Measurements from ENCODE around the gene HES2.

Gene HES2

DNA sequence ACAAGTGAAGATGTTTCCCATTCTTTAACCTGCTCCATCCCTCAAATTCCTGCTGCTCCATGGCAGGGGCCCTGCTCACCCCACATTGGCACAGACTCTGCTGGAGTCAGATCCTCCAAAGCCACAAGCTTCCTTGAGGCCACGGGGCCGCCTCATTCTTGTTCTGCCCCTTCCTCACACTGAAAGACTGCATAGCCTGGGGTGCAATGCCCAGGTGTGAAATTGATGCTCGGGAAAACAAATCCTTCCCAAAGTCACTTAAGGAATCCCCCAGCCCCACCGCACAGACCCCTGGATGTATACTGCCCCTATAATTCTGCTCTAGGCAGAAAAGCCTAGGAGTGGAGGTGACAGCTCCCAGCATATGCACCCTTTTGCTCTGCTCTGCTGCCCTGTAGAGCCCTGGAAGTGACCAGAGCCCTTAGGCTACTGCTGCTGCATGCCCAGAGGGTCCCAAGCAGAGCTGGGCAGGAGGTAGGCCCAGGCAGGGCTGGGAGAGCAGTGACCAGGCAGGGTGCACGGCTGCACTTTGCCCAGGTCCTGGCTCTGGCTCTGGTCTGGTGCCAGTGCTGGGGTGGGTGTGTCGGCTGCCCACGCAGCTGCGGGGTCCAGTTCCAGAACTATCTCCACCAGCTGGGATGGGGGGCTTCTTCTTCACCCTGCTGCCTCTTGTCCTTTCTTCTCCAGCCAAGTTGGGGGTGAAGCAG is 1.6 kb downstream of the HES2 start:
- Histone ChIP-seq H3K27me3 (ENCODE audit: control insufficient read depth in 1 of 2, insufficient read depth in 1 of 2, low read length in 2 of 2) (peaks cover 66 to 81% of the 10 kb centered on the region in 2 experiments), H3K36me3 (ENCODE audit: control insufficient read depth in 1 of 2, insufficient read depth in 2 of 2, low read depth in 1 of 2, low read length in 2 of 2) (no peaks in the 10 kb centered on the region), H3K14ac (ENCODE audit: low read length in 2 of 2) (peak overlapping the region in 1 of 2 experiments; percentile 26), H2AK5ac (ENCODE audit: low read length, severe bottlenecking) (no peak overlapping the region), H3K4me2 (ENCODE audit: low read length, poor library complexity, severe bottlenecking) (no peak overlapping the region), H3K18ac (ENCODE audit: low read depth in 1 of 2, low read length in 2 of 2) (no peak overlapping the region), H2BK12ac (ENCODE audit: low read length in 2 of 2) (no peak overlapping the region), H4K8ac (ENCODE audit: low read length) (no peak overlapping the region), H3K79me1 (replicated peaks; ENCODE audit: low read length, poor library complexity, severe bottlenecking) (no peaks in the 10 kb centered on the region), H2BK5ac (ENCODE audit: low read depth, low read length, poor library complexity, severe bottlenecking) (no peak overlapping the region), H2BK120ac (ENCODE audit: low read depth, low read length) (no peak overlapping the region), H3K4ac (ENCODE audit: low read depth in 1 of 2, low read length in 2 of 2) (no peak overlapping the region), H3K4me1 (ENCODE audit: control insufficient read depth, insufficient read depth, low read depth, low read length) (peaks cover 28% of the 10 kb centered on the region), H3K23ac (ENCODE audit: low read length in 2 of 2) (no peak overlapping the region), H3K9ac (ENCODE audit: low read length) (no peak overlapping the region), H2BK15ac (ENCODE audit: low read depth, poor library complexity, severe bottlenecking) (no peak overlapping the region), H3K9me3 (ENCODE audit: control insufficient read depth, low read length) (no peaks in the 10 kb centered on the region), H3K27ac (ENCODE audit: low read length, poor library complexity, severe bottlenecking) (no peak overlapping the region), H2AFZ (ENCODE audit: low read depth, low read length) (no peak overlapping the region), H3K4me3 (ENCODE audit: insufficient read depth in 1 of 2, low read depth in 1 of 2, low read length in 2 of 2) (no peak overlapping the region), H4K91ac (ENCODE audit: low read length) (no peak overlapping the region)
- WGBS = 88% methylated on average over 7 of the region's 8 CpGs
- DNase-seq = no peak

DNA sequence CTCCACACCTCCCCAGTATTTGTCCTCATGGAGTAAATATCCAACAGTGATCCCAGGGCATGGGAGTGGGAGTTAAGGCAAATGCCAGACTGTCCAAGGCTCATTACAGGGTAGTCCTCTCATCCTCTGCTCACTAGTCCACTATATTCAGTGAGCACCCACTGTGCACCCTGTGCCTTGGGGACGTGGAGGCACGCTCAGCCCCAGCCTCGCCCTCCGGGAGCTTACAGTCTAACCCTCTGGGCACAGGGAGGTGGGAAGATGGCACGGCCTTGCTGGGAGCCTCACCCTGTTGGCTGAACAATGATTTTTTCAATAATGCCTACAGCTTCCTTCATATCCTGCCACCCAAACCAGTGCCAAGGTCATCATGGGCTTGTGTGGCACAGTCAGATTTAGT is 2.8 kb downstream of the HES2 start:
- Histone ChIP-seq H3K9ac (ENCODE audit: low read length) (no peak overlapping the region), H2AK5ac (ENCODE audit: low read length, severe bottlenecking) (no peak overlapping the region), H4K8ac (ENCODE audit: low read length) (no peak overlapping the region), H4K91ac (ENCODE audit: low read length) (no peak overlapping the region), H2BK15ac (ENCODE audit: low read depth, poor library complexity, severe bottlenecking) (no peak overlapping the region), H3K27ac (ENCODE audit: low read length, poor library complexity, severe bottlenecking) (no peak overlapping the region), H3K79me1 (replicated peaks; ENCODE audit: low read length, poor library complexity, severe bottlenecking) (no peaks in the 10 kb centered on the region), H3K9me3 (ENCODE audit: control insufficient read depth, low read length) (no peaks in the 10 kb centered on the region), H2BK12ac (ENCODE audit: low read length in 2 of 2) (no peak overlapping the region), H2BK5ac (ENCODE audit: low read depth, low read length, poor library complexity, severe bottlenecking) (no peak overlapping the region), H3K36me3 (ENCODE audit: control insufficient read depth in 1 of 2, insufficient read depth in 2 of 2, low read depth in 1 of 2, low read length in 2 of 2) (no peaks in the 10 kb centered on the region), H3K4ac (ENCODE audit: low read depth in 1 of 2, low read length in 2 of 2) (no peak overlapping the region), H2AFZ (ENCODE audit: low read depth, low read length) (no peak overlapping the region), H3K4me1 (ENCODE audit: control insufficient read depth, insufficient read depth, low read depth, low read length) (peaks cover 27% of the 10 kb centered on the region), H3K4me3 (ENCODE audit: insufficient read depth in 1 of 2, low read depth in 1 of 2, low read length in 2 of 2) (no peak overlapping the region), H3K18ac (ENCODE audit: low read depth in 1 of 2, low read length in 2 of 2) (no peak overlapping the region), H3K14ac (ENCODE audit: low read length in 2 of 2) (no peak overlapping the region), H3K23ac (ENCODE audit: low read length in 2 of 2) (no peak overlapping the region), H3K27me3 (ENCODE audit: control insufficient read depth in 1 of 2, insufficient read depth in 1 of 2, low read length in 2 of 2) (peaks cover 59 to 72% of the 10 kb centered on the region in 2 experiments), H3K4me2 (ENCODE audit: low read length, poor library complexity, severe bottlenecking) (no peak overlapping the region), H2BK120ac (ENCODE audit: low read depth, low read length) (no peak overlapping the region)
- DNase-seq = no peak
- 86% methylated on average over 5 of the region's 5 CpGs for WGBS

DNA sequence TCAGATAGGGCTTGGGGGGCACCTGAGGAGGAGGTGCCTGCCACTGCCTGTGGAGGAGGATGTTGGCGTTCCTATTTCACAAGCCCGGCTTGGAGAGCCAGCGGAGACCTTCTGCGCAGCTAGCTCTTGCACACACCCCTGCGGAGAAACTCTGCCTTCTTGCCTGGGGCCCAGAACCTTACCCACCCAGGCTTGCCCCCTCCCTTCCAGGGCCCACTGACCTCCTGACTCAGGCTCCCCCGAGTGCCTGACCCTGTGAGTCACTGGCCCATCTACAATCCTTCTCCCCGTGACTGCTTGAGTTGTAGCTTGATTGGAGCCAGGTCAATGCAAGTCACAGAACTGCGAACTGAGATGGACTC is 3.4 kb downstream of the HES2 start:
- peak overlapping the region in 1 of 2 experiments; percentile 11 for H2BK12ac ChIP-seq (ENCODE audit: low read length in 2 of 2)
- no peak overlapping the region for H4K91ac ChIP-seq (ENCODE audit: low read length)
- H3K27ac ChIP-seq (ENCODE audit: low read length, poor library complexity, severe bottlenecking) = no peak overlapping the region
- no peak overlapping the region for H2BK5ac ChIP-seq (ENCODE audit: low read depth, low read length, poor library complexity, severe bottlenecking)
- H2AFZ ChIP-seq (ENCODE audit: low read depth, low read length) = no peak overlapping the region
- no peak overlapping the region for H3K4me3 ChIP-seq (ENCODE audit: insufficient read depth in 1 of 2, low read depth in 1 of 2, low read length in 2 of 2)
- no peak overlapping the region for H4K8ac ChIP-seq (ENCODE audit: low read length)
- H3K4me1 ChIP-seq (ENCODE audit: control insufficient read depth, insufficient read depth, low read depth, low read length) = peaks cover 27% of the 10 kb centered on the region
- no peaks in the 10 kb centered on the region for H3K36me3 ChIP-seq (ENCODE audit: control insufficient read depth in 1 of 2, insufficient read depth in 2 of 2, low read depth in 1 of 2, low read length in 2 of 2)
- 70% methylated on average over 6 of the region's 8 CpGs for WGBS
- no peak overlapping the region for H3K9ac ChIP-seq (ENCODE audit: low read length)
- H3K23ac ChIP-seq (ENCODE audit: low read length in 2 of 2) = no peak overlapping the region
- H3K18ac ChIP-seq (ENCODE audit: low read depth in 1 of 2, low read length in 2 of 2) = no peak overlapping the region
- H2AK5ac ChIP-seq (ENCODE audit: low read length, severe bottlenecking) = no peak overlapping the region
- no peak for DNase-seq
- no peak overlapping the region for H3K14ac ChIP-seq (ENCODE audit: low read length in 2 of 2)
- peaks cover 55 to 69% of the 10 kb centered on the region in 2 experiments for H3K27me3 ChIP-seq (ENCODE audit: control insufficient read depth in 1 of 2, insufficient read depth in 1 of 2, low read length in 2 of 2)
- H2BK15ac ChIP-seq (ENCODE audit: low read depth, poor library complexity, severe bottlenecking) = no peak overlapping the region
- no peak overlapping the region for H3K4me2 ChIP-seq (ENCODE audit: low read length, poor library complexity, severe bottlenecking)
- no peak overlapping the region for H2BK120ac ChIP-seq (ENCODE audit: low read depth, low read length)
- H3K79me1 ChIP-seq (replicated peaks; ENCODE audit: low read length, poor library complexity, severe bottlenecking) = no peaks in the 10 kb centered on the region
- no peak overlapping the region for H3K4ac ChIP-seq (ENCODE audit: low read depth in 1 of 2, low read length in 2 of 2)
- H3K9me3 ChIP-seq (ENCODE audit: control insufficient read depth, low read length) = no peaks in the 10 kb centered on the region

DNA sequence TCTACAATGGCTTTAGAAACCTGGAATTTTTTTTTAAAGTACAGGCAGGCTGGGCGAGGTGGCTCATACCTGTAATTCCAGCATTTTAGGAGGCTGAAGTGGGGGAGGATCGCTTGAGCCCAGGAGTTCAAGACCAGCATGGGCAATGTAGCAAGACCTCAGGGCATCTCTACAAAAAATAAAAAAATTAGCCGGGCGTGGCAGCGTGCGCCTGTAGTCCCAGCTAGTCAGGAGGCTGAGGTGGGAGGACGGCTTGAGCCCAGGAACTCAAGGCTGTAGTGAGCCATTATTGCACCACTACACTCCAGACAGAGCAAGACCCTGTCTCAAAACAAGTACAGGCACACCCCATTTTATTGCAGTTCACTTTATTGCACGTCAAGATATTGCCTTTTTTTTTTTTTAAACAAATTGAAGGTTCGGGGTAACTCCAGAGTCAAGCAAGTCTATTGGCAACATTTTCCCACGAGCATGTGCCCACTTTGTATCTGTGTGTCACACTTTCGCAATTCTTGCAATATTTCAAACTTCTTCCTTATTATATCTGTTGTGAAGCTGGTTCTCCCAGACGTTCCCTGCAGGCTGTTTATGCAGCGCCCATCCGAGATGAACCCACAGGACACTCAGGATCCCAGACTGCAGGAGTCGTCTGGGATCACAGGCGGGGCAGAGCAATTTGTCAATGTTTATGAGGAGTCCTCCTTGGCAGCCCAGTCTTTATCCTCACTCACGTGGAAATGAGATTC is 4.7 kb downstream of the HES2 start:
- no peak overlapping the region for H3K4me2 ChIP-seq (ENCODE audit: low read length, poor library complexity, severe bottlenecking)
- H3K4me3 ChIP-seq (ENCODE audit: insufficient read depth in 1 of 2, low read depth in 1 of 2, low read length in 2 of 2) = peak overlapping the region in 1 of 2 experiments; percentile 45
- H3K23ac ChIP-seq (ENCODE audit: low read length in 2 of 2) = no peak overlapping the region
- H3K9me3 ChIP-seq (ENCODE audit: control insufficient read depth, low read length) = no peaks in the 10 kb centered on the region
- no peak overlapping the region for H4K91ac ChIP-seq (ENCODE audit: low read length)
- H3K27ac ChIP-seq (ENCODE audit: low read length, poor library complexity, severe bottlenecking) = no peak overlapping the region
- no peak overlapping the region for H2AFZ ChIP-seq (ENCODE audit: low read depth, low read length)
- peak overlapping the region in 1 of 2 experiments; percentile 82 for H2BK12ac ChIP-seq (ENCODE audit: low read length in 2 of 2)
- no peak overlapping the region for H3K18ac ChIP-seq (ENCODE audit: low read depth in 1 of 2, low read length in 2 of 2)
- H3K14ac ChIP-seq (ENCODE audit: low read length in 2 of 2) = no peak overlapping the region
- H2AK5ac ChIP-seq (ENCODE audit: low read length, severe bottlenecking) = no peak overlapping the region
- H3K79me1 ChIP-seq (replicated peaks; ENCODE audit: low read length, poor library complexity, severe bottlenecking) = no peaks in the 10 kb centered on the region
- H4K8ac ChIP-seq (ENCODE audit: low read length) = no peak overlapping the region
- no peak overlapping the region for H2BK120ac ChIP-seq (ENCODE audit: low read depth, low read length)
- H3K36me3 ChIP-seq (ENCODE audit: control insufficient read depth in 1 of 2, insufficient read depth in 2 of 2, low read depth in 1 of 2, low read length in 2 of 2) = no peaks in the 10 kb centered on the region
- H2BK15ac ChIP-seq (ENCODE audit: low read depth, poor library complexity, severe bottlenecking) = no peak overlapping the region
- DNase-seq = no peak
- H3K27me3 ChIP-seq (ENCODE audit: control insufficient read depth in 1 of 2, insufficient read depth in 1 of 2, low read length in 2 of 2) = peaks cover 49 to 62% of the 10 kb centered on the region in 2 experiments
- H3K4me1 ChIP-seq (ENCODE audit: control insufficient read depth, insufficient read depth, low read depth, low read length) = peaks cover 21% of the 10 kb centered on the region
- H3K4ac ChIP-seq (ENCODE audit: low read depth in 1 of 2, low read length in 2 of 2) = no peak overlapping the region
- peak overlapping the region; percentile 41 for H3K9ac ChIP-seq (ENCODE audit: low read length)
- 65% methylated on average over 17 of the region's 17 CpGs for WGBS
- no peak overlapping the region for H2BK5ac ChIP-seq (ENCODE audit: low read depth, low read length, poor library complexity, severe bottlenecking)
